ENCODE results near the gene KAT6B.

DNA sequence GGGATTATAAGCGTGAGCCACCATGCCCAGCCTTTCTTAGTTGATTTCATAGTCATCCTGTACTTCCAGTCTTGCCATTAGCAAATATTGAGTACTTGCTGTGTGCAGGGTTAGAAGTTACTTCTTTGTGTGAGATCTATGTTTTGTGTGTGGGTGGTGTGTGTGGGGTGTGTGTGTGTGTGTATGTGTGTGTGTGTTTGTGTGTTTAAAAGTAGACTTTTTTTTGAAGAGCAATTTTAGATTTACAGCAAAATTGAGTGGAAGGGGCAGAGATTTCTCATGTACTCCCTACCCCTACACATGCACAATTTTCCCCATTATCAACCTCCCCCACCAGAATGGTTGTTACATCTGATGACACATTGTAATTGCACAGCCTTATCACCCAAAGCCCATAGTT, 48.2 kb downstream of the KAT6B start:
- no peak for TF ChIP-seq POLR2A (IDR thresholded peaks at IDR 0.05)
- TF ChIP-seq CTCF (IDR thresholded peaks at IDR 0.05) = no peak

Measured in prostate gland (tissue), 2 donors.